HL-60 (cell line): ENCODE measurements around the gene IPPK.

Experiments
- POLR2AphosphoS5 ChIP-seq: IDR thresholded peaks from 2 replicates; pipeline ENCODE4 v1.6.1; 2012; ENCODE audit warnings: low read depth
- REST ChIP-seq: IDR thresholded peaks from 2 replicates; pipeline ENCODE4 v1.6.1; 2012; ENCODE audit warnings: low read depth; ENCODE audit not compliant: insufficient replicate concordance
- TF ChIP-seq, protein P1 (sequence below): IDR thresholded peaks from one replicate; pipeline ENCODE4 v1.5.1; 2011; ENCODE audit warnings: low read length, control low read depth, inconsistent platforms; ENCODE audit not compliant: insufficient read depth

GRCh38 chr9:92644278-92644677 lies 25.7 kb downstream of the IPPK start:
- TF ChIP-seq, protein P1, sequence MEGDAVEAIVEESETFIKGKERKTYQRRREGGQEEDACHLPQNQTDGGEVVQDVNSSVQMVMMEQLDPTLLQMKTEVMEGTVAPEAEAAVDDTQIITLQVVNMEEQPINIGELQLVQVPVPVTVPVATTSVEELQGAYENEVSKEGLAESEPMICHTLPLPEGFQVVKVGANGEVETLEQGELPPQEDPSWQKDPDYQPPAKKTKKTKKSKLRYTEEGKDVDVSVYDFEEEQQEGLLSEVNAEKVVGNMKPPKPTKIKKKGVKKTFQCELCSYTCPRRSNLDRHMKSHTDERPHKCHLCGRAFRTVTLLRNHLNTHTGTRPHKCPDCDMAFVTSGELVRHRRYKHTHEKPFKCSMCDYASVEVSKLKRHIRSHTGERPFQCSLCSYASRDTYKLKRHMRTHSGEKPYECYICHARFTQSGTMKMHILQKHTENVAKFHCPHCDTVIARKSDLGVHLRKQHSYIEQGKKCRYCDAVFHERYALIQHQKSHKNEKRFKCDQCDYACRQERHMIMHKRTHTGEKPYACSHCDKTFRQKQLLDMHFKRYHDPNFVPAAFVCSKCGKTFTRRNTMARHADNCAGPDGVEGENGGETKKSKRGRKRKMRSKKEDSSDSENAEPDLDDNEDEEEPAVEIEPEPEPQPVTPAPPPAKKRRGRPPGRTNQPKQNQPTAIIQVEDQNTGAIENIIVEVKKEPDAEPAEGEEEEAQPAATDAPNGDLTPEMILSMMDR = no peak
- TF ChIP-seq POLR2AphosphoS5 (no peak), REST (no peak)
